A549 (cell line): ENCODE data around the gene VPS45.
"Not testable (repeated sequence)": the region's sequence is repeated elsewhere in the genome, so short reads cannot be mapped to it uniquely, and the experiment has no call there.

Experiments
- CEBPB ChIP-seq, 2 experiments: fragments of >200 bp in 1 of 2; sonication (Bioruptor Twin) in 1 of 2; formaldehyde crosslinking in 1 of 2; IDR thresholded peaks; 2 replicates each; pipeline ENCODE4 v1.6.1; 2012 to 2016
- E2F6 ChIP-seq: IDR thresholded peaks from 2 replicates; pipeline ENCODE4 v1.6.1; 2012; ENCODE audit warnings: low read depth, borderline replicate concordance
- EP300 ChIP-seq, 2 experiments: fragments of >200 bp; sonication (Bioruptor Twin); formaldehyde crosslinking; IDR thresholded peaks; 2 replicates in 1 of 2; 3 replicates in 1 of 2; pipeline ENCODE4 v1.6.1; 2016 to 2017
- MAX ChIP-seq: IDR thresholded peaks from 2 replicates; pipeline ENCODE4 v1.6.1; 2012
- NFE2L2 ChIP-seq: fragments of 150-350 bp; conservative IDR thresholded peaks from 2 replicates; pipeline ENCODE4 v1.6.1; 2014; ENCODE audit warnings: low read length
- RCOR1 ChIP-seq: fragments of 150-350 bp; IDR thresholded peaks from 2 replicates; pipeline ENCODE4 v1.6.1; 2014; ENCODE audit warnings: antibody characterized with exemption, low read length, low read depth
- ZSCAN20 ChIP-seq: fragments of 250-450 bp; sonication (Bioruptor Pico); IDR thresholded peaks from 2 replicates; pipeline ENCODE4 v1.8.0; 2022; ENCODE audit warnings: mild to moderate bottlenecking, moderate library complexity
- TF ChIP-seq, protein P1 (sequence below): fragments of >200 bp; sonication (Bioruptor Twin); formaldehyde crosslinking; IDR thresholded peaks from 3 replicates; pipeline ENCODE4 v1.5.1; 2016

DNA sequence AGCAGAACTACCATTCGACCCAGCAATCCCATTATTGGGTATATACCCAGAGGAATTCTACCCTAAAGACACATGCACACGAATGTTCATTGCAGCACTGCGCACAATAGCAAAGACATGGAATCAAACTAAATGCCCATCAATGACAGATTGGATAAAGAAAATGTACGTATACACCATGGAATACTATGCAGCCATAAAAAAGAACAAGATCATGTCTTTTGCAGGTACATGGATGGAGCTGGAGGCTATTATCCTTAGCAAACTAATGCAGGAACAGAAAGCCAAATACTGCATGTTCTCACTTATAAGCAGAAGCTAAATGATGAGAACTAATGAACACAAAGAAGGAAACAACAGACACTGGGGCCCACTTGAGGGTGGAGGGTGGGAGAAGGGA, 12.1 kb upstream of the VPS45 start:
- TF ChIP-seq NFE2L2; CEBPB (IDR thresholded peaks at IDR 0.05); MAX; E2F6; ZSCAN20 (CRISPR knock-in tag); RCOR1; EP300 (IDR thresholded peaks at IDR 0.05): not testable (repeated sequence)
- TF ChIP-seq, protein P1, sequence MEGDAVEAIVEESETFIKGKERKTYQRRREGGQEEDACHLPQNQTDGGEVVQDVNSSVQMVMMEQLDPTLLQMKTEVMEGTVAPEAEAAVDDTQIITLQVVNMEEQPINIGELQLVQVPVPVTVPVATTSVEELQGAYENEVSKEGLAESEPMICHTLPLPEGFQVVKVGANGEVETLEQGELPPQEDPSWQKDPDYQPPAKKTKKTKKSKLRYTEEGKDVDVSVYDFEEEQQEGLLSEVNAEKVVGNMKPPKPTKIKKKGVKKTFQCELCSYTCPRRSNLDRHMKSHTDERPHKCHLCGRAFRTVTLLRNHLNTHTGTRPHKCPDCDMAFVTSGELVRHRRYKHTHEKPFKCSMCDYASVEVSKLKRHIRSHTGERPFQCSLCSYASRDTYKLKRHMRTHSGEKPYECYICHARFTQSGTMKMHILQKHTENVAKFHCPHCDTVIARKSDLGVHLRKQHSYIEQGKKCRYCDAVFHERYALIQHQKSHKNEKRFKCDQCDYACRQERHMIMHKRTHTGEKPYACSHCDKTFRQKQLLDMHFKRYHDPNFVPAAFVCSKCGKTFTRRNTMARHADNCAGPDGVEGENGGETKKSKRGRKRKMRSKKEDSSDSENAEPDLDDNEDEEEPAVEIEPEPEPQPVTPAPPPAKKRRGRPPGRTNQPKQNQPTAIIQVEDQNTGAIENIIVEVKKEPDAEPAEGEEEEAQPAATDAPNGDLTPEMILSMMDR = not testable (repeated sequence)
